ENCODE data around the gene ATF7IP2.

GRCh38 chr16:10519297-10519696 lies 133.4 kb downstream of the ATF7IP2 start:
- TF ChIP-seq YY1 (IDR thresholded peaks at IDR 0.05; ENCODE audit: borderline replicate concordance in 1 of 3, control insufficient read depth in 1 of 3, extremely low read depth in 1 of 3, insufficient read depth in 3 of 3, insufficient read length in 1 of 3, insufficient replicate concordance in 2 of 3, low read depth in 1 of 3, low read length in 2 of 3) (no peak), SRSF1 (IDR thresholded peaks at IDR 0.05; ENCODE audit: low read depth, low read length) (no peak), RAD21 (CRISPR knock-in tag; conservative IDR thresholded peaks at IDR 0.05 in 1 of 2, IDR thresholded peaks at IDR 0.05 in 1 of 2) (no peak), DEAF1 (CRISPR knock-in tag; IDR thresholded peaks at IDR 0.05) (no peak), HINFP (tag; conservative IDR thresholded peaks at IDR 0.05; ENCODE audit: low read depth) (no peak), CTCF (IDR thresholded peaks at IDR 0.05 in 2 of 3, conservative IDR thresholded peaks at IDR 0.05 in 1 of 3; ENCODE audit: insufficient read depth in 2 of 3, low read depth in 1 of 3, low read length in 3 of 3) (no peak), ZBTB43 (CRISPR knock-in tag; IDR thresholded peaks at IDR 0.05) (no peak), ZNF436 (CRISPR knock-in tag; IDR thresholded peaks at IDR 0.05) (no peak), ZEB2 (IDR thresholded peaks at IDR 0.05) (no peak), SLC30A9 (CRISPR knock-in tag; IDR thresholded peaks at IDR 0.05) (no peak)
